GM12875 (cell line): ENCODE results near the gene CYP2J2.
"Not testable (repeated sequence)": the region's sequence is repeated elsewhere in the genome, so short reads cannot be mapped to it uniquely, and the experiment has no call there.

Experiments used
- H3K4me3 ChIP-seq: one replicate; pipeline ENCODE4 v1.5.1; 2011; ENCODE audit warnings: low read depth, low read length, control low read depth
- TF ChIP-seq, protein P1 (sequence below): IDR thresholded peaks from 2 replicates; pipeline ENCODE4 v1.5.1; 2011; ENCODE audit warnings: low read depth, mild to moderate bottlenecking, control low read depth, inconsistent platforms, low read length, moderate library complexity, borderline replicate concordance; ENCODE audit not compliant: insufficient read depth

The CYP2J2 gene, protein sequence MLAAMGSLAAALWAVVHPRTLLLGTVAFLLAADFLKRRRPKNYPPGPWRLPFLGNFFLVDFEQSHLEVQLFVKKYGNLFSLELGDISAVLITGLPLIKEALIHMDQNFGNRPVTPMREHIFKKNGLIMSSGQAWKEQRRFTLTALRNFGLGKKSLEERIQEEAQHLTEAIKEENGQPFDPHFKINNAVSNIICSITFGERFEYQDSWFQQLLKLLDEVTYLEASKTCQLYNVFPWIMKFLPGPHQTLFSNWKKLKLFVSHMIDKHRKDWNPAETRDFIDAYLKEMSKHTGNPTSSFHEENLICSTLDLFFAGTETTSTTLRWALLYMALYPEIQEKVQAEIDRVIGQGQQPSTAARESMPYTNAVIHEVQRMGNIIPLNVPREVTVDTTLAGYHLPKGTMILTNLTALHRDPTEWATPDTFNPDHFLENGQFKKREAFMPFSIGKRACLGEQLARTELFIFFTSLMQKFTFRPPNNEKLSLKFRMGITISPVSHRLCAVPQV

DNA sequence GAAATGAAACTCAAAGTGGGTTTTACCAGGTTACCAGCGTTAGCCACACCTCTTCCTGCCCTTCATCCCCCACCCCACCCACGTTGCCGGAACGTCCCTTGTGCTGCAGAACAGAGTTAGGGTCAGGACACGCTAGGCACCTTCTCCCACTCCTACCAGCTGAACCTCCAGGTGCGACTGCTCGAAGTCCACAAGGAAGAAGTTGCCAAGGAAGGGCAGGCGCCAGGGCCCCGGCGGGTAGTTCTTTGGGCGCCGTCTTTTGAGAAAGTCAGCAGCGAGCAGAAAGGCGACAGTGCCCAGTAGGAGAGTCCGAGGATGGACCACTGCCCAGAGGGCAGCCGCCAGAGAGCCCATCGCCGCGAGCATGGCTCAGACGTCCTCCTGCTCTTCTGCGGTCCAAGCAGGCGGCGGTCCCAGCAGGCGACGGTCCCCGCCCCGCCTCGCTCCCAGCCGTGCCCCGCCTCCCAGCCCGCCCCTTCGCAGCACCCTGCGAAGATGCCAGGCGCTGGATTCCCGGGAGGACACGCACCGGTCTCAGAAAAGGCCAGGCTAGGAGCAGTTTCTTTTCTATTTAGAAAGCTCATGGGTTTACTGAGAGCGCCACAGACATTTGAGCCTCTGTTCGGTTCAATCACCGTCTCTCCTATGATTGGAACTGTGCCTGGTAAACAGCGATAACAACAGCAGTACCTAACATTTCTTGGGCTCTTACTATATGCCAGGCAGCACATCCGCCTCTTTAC lies at the start of gene CYP2J2:
Gene CYP2J2, minus strand, starts transcription at position 393 of the 743 bp plus-strand sequence. Its CDS starts 27 bp downstream, at position 366.
- peak within 1 kb of the TSS; percentile 18 for H3K4me3 ChIP-seq
- TF ChIP-seq, protein P1, sequence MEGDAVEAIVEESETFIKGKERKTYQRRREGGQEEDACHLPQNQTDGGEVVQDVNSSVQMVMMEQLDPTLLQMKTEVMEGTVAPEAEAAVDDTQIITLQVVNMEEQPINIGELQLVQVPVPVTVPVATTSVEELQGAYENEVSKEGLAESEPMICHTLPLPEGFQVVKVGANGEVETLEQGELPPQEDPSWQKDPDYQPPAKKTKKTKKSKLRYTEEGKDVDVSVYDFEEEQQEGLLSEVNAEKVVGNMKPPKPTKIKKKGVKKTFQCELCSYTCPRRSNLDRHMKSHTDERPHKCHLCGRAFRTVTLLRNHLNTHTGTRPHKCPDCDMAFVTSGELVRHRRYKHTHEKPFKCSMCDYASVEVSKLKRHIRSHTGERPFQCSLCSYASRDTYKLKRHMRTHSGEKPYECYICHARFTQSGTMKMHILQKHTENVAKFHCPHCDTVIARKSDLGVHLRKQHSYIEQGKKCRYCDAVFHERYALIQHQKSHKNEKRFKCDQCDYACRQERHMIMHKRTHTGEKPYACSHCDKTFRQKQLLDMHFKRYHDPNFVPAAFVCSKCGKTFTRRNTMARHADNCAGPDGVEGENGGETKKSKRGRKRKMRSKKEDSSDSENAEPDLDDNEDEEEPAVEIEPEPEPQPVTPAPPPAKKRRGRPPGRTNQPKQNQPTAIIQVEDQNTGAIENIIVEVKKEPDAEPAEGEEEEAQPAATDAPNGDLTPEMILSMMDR = no peak

DNA sequence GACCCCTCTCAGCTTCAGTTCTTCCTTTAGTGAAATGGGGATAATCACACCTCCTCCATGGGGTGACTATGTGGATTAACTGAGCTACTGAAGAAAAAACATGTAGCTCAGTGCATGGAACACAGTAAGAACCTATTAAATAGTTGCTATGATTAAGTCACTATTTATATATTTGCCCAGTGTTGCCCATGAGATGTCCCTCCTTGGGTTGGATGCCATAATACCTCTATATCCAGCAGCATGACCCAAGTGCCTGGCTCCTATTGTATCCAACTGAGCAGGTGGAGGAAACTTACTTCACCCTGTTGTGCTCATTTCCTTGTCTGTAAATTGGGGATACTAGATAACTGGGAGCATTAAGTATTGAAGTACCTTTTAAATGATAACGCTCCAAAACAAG lies 47.1 kb upstream of the CYP2J2 start:
- TF ChIP-seq, protein P1 = no peak
- no peak overlapping the region for H3K4me3 ChIP-seq

DNA sequence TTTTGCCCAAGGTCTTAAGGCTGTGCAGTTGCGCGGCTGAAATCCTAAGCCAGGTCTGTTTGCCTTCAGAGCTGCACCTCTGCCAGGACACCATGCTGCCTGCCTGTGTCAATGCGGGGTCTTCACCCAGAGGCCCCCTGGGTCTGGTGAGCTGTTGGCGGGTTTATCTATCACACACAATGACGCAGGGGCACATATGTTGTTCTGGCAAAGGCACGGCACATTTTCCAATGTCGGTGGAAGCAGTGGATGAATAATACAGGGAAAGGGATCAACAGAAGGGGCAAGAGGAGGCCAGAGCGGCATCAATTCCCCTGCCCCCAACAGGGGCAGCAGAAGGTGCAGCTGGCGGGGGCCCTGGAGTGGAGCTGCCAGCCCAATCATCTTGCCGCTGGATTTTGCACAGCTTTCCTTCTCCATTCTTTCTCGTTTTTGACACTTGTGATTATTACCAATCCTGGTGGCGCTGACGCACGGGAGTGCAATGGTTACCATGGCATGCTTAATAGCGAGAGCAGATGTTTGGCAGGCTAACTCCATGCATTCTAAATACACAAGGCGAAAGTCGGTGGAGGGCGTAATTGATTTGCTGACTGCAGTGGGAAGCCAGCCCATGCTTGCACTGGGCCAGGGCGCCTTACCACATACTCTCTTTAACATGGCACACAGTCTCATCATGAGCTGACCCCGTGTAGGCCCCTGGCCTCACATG lies 45.8 kb upstream of the CYP2J2 start:
- no peak overlapping the region for H3K4me3 ChIP-seq
- TF ChIP-seq, protein P1 = no peak

DNA sequence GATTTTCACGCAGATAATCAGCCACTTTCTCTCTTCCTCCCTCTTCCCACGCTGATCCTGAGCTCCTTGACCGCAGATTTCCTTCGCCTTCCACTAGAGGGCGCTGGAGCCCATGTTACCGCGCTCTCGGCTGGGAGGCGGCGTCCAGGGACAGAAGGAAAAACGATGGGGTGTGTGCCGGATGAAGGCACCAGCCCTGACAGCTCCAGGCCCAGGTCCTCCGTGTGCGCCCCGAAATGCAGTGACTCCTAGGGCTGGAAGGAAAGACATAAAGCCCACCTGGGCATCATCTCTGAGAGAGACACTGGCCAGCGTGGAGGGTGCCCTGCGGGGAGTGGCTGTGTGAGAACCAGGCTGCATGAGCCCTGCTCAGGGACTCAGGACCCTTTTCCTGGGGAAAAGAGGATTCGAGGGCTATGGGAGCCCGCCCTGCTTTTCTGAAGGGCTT lies 44.9 kb upstream of the CYP2J2 start:
- H3K4me3 ChIP-seq = no peak overlapping the region
- TF ChIP-seq, protein P1 = peak; percentile 87

DNA sequence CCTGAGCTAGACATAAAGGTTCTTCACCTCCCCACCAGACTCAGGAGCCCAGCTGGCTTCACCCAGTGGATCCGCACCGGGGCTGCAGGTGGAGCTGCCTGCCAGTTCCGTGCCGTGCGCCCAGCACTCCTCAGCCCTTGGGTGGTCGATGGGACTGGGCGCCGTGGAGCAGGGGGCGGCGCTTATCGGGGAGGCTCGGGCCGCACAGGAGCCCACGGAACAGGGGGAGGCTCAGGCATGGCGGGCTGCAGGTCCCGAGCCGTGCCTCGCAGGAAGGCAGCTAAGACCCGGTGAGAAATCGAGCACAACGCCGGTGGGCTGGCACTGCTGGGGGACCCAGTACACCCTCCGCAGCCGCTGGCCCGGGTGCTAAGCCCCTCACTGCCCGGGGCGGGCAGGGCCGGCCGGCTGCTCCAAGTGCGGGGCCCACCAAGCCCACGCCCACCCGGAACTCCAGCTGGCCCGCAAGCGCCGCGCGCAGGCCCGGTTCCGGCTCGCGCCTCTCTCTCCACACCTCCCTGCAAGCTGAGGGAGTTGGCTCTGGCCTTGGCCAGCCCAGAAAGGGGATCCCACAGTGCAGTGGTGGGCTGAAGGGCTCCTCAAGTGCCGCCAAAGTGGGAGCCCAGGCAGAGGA lies 43.1 kb upstream of the CYP2J2 start:
- not testable (repeated sequence) for H3K4me3 ChIP-seq

DNA sequence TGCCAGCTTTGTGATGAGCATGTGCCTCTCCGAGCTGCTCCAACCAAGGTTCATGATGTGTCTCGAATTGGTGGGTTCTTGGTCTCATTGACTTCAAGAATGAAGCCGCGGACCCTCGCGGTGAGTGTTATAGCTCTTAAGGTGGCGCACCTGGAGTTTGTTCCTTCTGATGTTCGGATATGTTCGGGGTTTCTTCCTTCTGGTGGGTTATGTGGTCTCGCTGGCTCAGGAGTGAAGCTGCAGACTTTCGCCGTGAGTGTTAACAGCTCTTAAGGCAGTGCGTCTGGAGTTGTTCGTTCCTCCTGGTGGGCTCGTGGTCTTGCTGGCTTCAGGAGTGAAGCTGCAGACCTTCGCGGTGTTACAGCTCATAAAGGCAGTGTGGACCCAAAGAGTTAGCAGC lies 42.2 kb upstream of the CYP2J2 start:
- not testable (repeated sequence) for H3K4me3 ChIP-seq

DNA sequence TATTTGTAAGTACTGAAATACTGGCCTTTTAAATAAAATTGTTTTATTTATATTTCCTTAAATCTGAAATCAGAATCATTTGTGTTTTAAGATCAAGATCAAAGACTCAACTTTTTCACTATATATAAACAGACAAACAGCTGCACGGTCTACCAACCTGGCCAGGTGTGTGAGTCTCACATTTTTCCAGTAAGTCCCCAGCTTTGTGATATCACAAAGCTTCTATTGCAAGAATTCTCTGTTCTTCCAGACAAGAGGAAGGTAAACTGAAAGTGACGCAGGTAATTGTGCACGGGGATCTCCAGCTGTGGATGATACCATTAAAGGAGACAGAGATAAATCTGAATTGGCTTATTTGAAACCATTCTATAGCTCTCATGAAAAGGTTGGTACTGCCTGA lies 41.2 kb upstream of the CYP2J2 start:
- H3K4me3 ChIP-seq = no peak overlapping the region
- TF ChIP-seq, protein P1 = no peak
